H9 (cell line): Measurements from ENCODE around the gene ANO3. TPM values are rescaled to one million over a fixed set of nuclear protein-coding genes. Genes with fewer than 3 reads are reported as not detected.

Experiments
- DNase-seq: peaks from one replicate; pipeline ENCODE4 v3.0.0-alpha.2; 2017
- H2AFZ ChIP-seq: one replicate; pipeline ENCODE4 v1.6.1; 2013; ENCODE audit warnings: mild to moderate bottlenecking, low read length, control low read depth, moderate library complexity
- H2AK5ac ChIP-seq: 2 replicates; pipeline ENCODE4 v1.6.1; 2013; ENCODE audit warnings: low read length, control low read depth, mixed read lengths; ENCODE audit not compliant: insufficient read length
- H2BK120ac ChIP-seq: one replicate; pipeline ENCODE4 v1.6.1; 2013; ENCODE audit warnings: low read depth, mild to moderate bottlenecking, low read length, control low read depth, inconsistent platforms; ENCODE audit not compliant: poor library complexity, severe bottlenecking
- H2BK12ac ChIP-seq: 2 replicates; pipeline ENCODE4 v1.6.1; 2013; ENCODE audit warnings: low read length, control low read depth, mixed read lengths, low read depth; ENCODE audit not compliant: insufficient read length
- H2BK15ac ChIP-seq: 2 replicates; pipeline ENCODE4 v1.6.1; 2013; ENCODE audit warnings: low read depth, low read length, control low read depth
- H2BK20ac ChIP-seq: one replicate; pipeline ENCODE4 v1.6.1; 2013; ENCODE audit warnings: low read depth, mild to moderate bottlenecking, low read length, control low read depth, inconsistent platforms; ENCODE audit not compliant: poor library complexity, severe bottlenecking
- H2BK5ac ChIP-seq: 2 replicates; pipeline ENCODE4 v1.6.1; 2013; ENCODE audit warnings: low read length, control low read depth, mixed read lengths; ENCODE audit not compliant: insufficient read length
- H3K14ac ChIP-seq: 2 replicates; pipeline ENCODE4 v1.6.1; 2013; ENCODE audit warnings: low read length, control low read depth; ENCODE audit not compliant: insufficient read depth
- H3K18ac ChIP-seq: 2 replicates; pipeline ENCODE4 v1.6.1; 2013; ENCODE audit warnings: low read depth, mild to moderate bottlenecking, mixed read lengths, low read length, control low read depth; ENCODE audit not compliant: insufficient read length
- H3K23ac ChIP-seq: 2 replicates; pipeline ENCODE4 v1.6.1; 2013; ENCODE audit warnings: low read length, control low read depth, mixed read lengths, low read depth; ENCODE audit not compliant: insufficient read length
- H3K23me2 ChIP-seq: 2 replicates; pipeline ENCODE4 v1.6.1; 2013; ENCODE audit warnings: low read depth, mild to moderate bottlenecking, mixed read lengths, low read length, control low read depth; ENCODE audit not compliant: insufficient read length, poor library complexity, severe bottlenecking
- H3K27ac ChIP-seq: 2 replicates; pipeline ENCODE4 v1.5.1; 2013; ENCODE audit warnings: low read length, control low read depth, mixed read lengths, low read depth; ENCODE audit not compliant: insufficient read length
- H3K27me3 ChIP-seq: 2 replicates; pipeline ENCODE4 v1.6.1; 2013; ENCODE audit warnings: low read length, control low read depth, inconsistent platforms; ENCODE audit not compliant: insufficient read depth
- H3K4ac ChIP-seq: 2 replicates; pipeline ENCODE4 v1.6.1; 2013; ENCODE audit warnings: low read depth, mild to moderate bottlenecking, control low read depth, inconsistent platforms, low read length, moderate library complexity
- H3K4me1 ChIP-seq: 2 replicates; pipeline ENCODE4 v1.6.1; 2013; ENCODE audit warnings: low read length, control low read depth, inconsistent platforms; ENCODE audit not compliant: insufficient read depth
- H3K4me2 ChIP-seq: 2 replicates; pipeline ENCODE4 v1.6.1; 2013; ENCODE audit warnings: low read length, control low read depth, mixed read lengths; ENCODE audit not compliant: insufficient read length, insufficient read depth
- H3K56ac ChIP-seq: 2 replicates; pipeline ENCODE4 v1.6.1; 2013; ENCODE audit warnings: low read depth, mild to moderate bottlenecking, mixed read lengths, low read length, control low read depth; ENCODE audit not compliant: insufficient read length
- H3K79me1 ChIP-seq: 2 replicates; pipeline ENCODE4 v1.6.1; 2013; ENCODE audit warnings: low read depth, mild to moderate bottlenecking, moderate library complexity, low read length, control low read depth, inconsistent platforms; ENCODE audit not compliant: insufficient read depth, poor library complexity, severe bottlenecking
- H3K79me2 ChIP-seq: 2 replicates; pipeline ENCODE4 v1.6.1; 2013; ENCODE audit warnings: low read length, control low read depth, inconsistent platforms; ENCODE audit not compliant: insufficient read depth
- H3K9ac ChIP-seq: 2 replicates; pipeline ENCODE4 v1.6.1; 2013; ENCODE audit warnings: low read length, control low read depth, mixed read lengths; ENCODE audit not compliant: insufficient read length; ENCODE audit errors: extremely low read depth
- H3K9me3 ChIP-seq: one replicate; pipeline ENCODE4 v1.6.1; 2013; ENCODE audit warnings: low read depth, low read length, inconsistent platforms; ENCODE audit not compliant: control insufficient read depth
- H3T11ph ChIP-seq: one replicate; pipeline ENCODE4 v1.6.1; 2013; ENCODE audit warnings: mild to moderate bottlenecking, low read length, control low read depth, inconsistent platforms
- H4K20me1 ChIP-seq: one replicate; pipeline ENCODE4 v1.6.1; 2013; ENCODE audit not compliant: control insufficient read depth, insufficient read length, insufficient read depth
- H4K5ac ChIP-seq: 2 replicates; pipeline ENCODE4 v1.6.1; 2013; ENCODE audit warnings: low read depth, mild to moderate bottlenecking, mixed read lengths, low read length, control low read depth; ENCODE audit not compliant: insufficient read length
- H4K8ac ChIP-seq: replicated peaks from 2 replicates; pipeline ENCODE4 v1.6.1; 2013; ENCODE audit warnings: low read length, control low read depth, mixed read lengths, low read depth; ENCODE audit not compliant: insufficient read length
- H4K91ac ChIP-seq: 2 replicates; pipeline ENCODE4 v1.6.1; 2013; ENCODE audit warnings: low read depth, mild to moderate bottlenecking, moderate library complexity, mixed read lengths, low read length, control low read depth; ENCODE audit not compliant: insufficient read length
- H3K27ac Mint-ChIP-seq, 3 experiments: 2 replicates in 2 of 3; 3 replicates in 1 of 3; pipeline ENCODE4 v1.8.0; 2020 to 2021; ENCODE audit warnings: mixed read lengths in 3 of 3, mild to moderate bottlenecking in 1 of 3, moderate library complexity in 1 of 3
- H3K27me3 Mint-ChIP-seq: 2 replicates; pipeline ENCODE4 v1.8.0; 2021; ENCODE audit warnings: low read depth, mild to moderate bottlenecking, moderate library complexity, mixed read lengths
- H3K36me3 Mint-ChIP-seq, 3 experiments: 2 replicates in 2 of 3; 3 replicates in 1 of 3; pipeline ENCODE4 v1.8.0; 2020 to 2021; ENCODE audit warnings: low read depth in 3 of 3, mixed read lengths in 3 of 3; ENCODE audit not compliant: insufficient read depth in 1 of 3
- H3K4me1 Mint-ChIP-seq, 2 experiments: 2 replicates each; pipeline ENCODE4 v1.8.0; 2020; ENCODE audit warnings: mixed read lengths in 2 of 2
- H3K4me3 Mint-ChIP-seq, 2 experiments: 2 replicates in 1 of 2; 3 replicates in 1 of 2; pipeline ENCODE4 v1.8.0; 2020 to 2021; ENCODE audit warnings: mild to moderate bottlenecking in 2 of 2, mixed read lengths in 2 of 2, moderate library complexity in 1 of 2
- H3K9me3 Mint-ChIP-seq, 2 experiments: 2 replicates in 1 of 2; 3 replicates in 1 of 2; pipeline ENCODE4 v1.8.0; 2020; ENCODE audit warnings: mild to moderate bottlenecking in 2 of 2, mixed read lengths in 2 of 2, moderate library complexity in 1 of 2
- CTCF ChIP-seq: fragments of 200-600 bp; sonication (generic); conservative IDR thresholded peaks from 3 replicates; pipeline ENCODE4 v1.8.0; 2021; ENCODE audit warnings: antibody characterized with exemption, mild to moderate bottlenecking
- WGBS: extraction: QIAGEN DNeasy Blood & Tissue Kit; methylation state at CpG from one replicate; pipeline ENCODE4 v1.1.7; 2013; ENCODE audit warnings: missing lambda C conversion rate, low lambda C conversion rate, mixed read lengths; ENCODE audit not compliant: insufficient read length; ENCODE audit errors: extremely low coverage; 5-methylcytosine and 5-hydroxymethylcytosine counted together
- total RNA-seq: library from RNA; stranded (reverse); gene quantifications from 2 replicates; pipeline ENCODE4 v1.2.1, GENCODE V29; 2021

Gene ANO3
- total RNA-seq, 1 experiment from 2014 or later, result not detected

GRCh38 chr11:26418386-26418912, 86.5 kb downstream of the ANO3 start:
- peaks cover 5 to 6% of the 10 kb centered on the region in 2 experiments for H3K4me1 Mint-ChIP-seq
- no peaks in the 10 kb centered on the region for H3K36me3 Mint-ChIP-seq
- no peaks in the 10 kb centered on the region for H3K27me3 Mint-ChIP-seq
- Histone ChIP-seq H2BK15ac (no peak overlapping the region), H2BK12ac (no peak overlapping the region), H3K4ac (no peak overlapping the region), H4K91ac (no peak overlapping the region), H3K14ac (no peak overlapping the region), H3K18ac (no peak overlapping the region), H3K4me2 (no peak overlapping the region), H2AFZ (no peak overlapping the region), H2BK5ac (no peak overlapping the region), H3K79me1 (no peaks in the 10 kb centered on the region), H3K9me3 (no peaks in the 10 kb centered on the region), H3K27me3 (no peaks in the 10 kb centered on the region), H3T11ph (no peak overlapping the region), H3K56ac (no peak overlapping the region), H3K79me2 (no peaks in the 10 kb centered on the region), H4K20me1 (no peaks in the 10 kb centered on the region), H3K23me2 (no peaks in the 10 kb centered on the region), H3K27ac (no peak overlapping the region), H3K23ac (no peak overlapping the region), H3K4me1 (no peaks in the 10 kb centered on the region), H3K9ac (no peak overlapping the region), H4K8ac (no peak overlapping the region), H4K5ac (no peak overlapping the region), H2AK5ac (no peak overlapping the region), H2BK20ac (no peak overlapping the region), H2BK120ac (no peak overlapping the region)
- TF ChIP-seq CTCF, result no peak
- H3K9me3 Mint-ChIP-seq, result no peaks in the 10 kb centered on the region
- no peak for DNase-seq
- no peak overlapping the region for H3K4me3 Mint-ChIP-seq
- H3K27ac Mint-ChIP-seq, result no peak overlapping the region
- no CpG with 5 or more reads among the region's 6 CpGs for WGBS
